Uterus (tissue), 4 donors: Measurements from ENCODE around the gene GTF2A1. TPM values are rescaled to one million over a fixed set of nuclear protein-coding genes. Genes with fewer than 3 reads are reported as not detected.

Source experiments
- DNase-seq, 2 donors: peaks; one replicate each; pipeline ENCODE4 v3.0.0-alpha.2; 2019 to 2020
- H3K27ac ChIP-seq, 2 donors: fragments of 200-600 bp; sonication (generic); 1 replicate in 1 of 2; 2 replicates in 1 of 2; pipeline ENCODE4 v1.5.1; 2016 to 2018
- H3K27me3 ChIP-seq, 2 donors: fragments of 200-600 bp; sonication (generic); one replicate each; pipeline ENCODE4 v1.5.1; 2018 to 2019; ENCODE audit warnings: control low read depth in 1 of 2
- H3K36me3 ChIP-seq, 2 donors: fragments of 200-600 bp; sonication (generic); one replicate each; pipeline ENCODE4 v1.5.1; 2019; ENCODE audit warnings: control low read depth in 1 of 2
- H3K4me1 ChIP-seq, 2 donors: fragments of 200-600 bp; sonication (generic); one replicate each; pipeline ENCODE4 v1.5.1; 2018 to 2019; ENCODE audit warnings: control low read depth in 1 of 2
- H3K4me3 ChIP-seq, 2 donors: fragments of 200-600 bp; sonication (generic); 1 replicate in 1 of 2; 2 replicates in 1 of 2; pipeline ENCODE4 v1.5.1; 2018 to 2019; ENCODE audit warnings: mild to moderate bottlenecking in 1 of 2
- H3K9me3 ChIP-seq, 2 donors: fragments of 200-600 bp; sonication (generic); one replicate each; pipeline ENCODE4 v1.5.1; 2019; ENCODE audit warnings: control low read depth in 1 of 2
- CTCF ChIP-seq, 4 experiments: fragments of 200-600 bp in 2 of 4; fragments of 450-650 bp in 2 of 4; sonication (generic) in 2 of 4; IDR thresholded peaks; one replicate each; pipeline ENCODE4 v1.5.1; 2016 to 2019; ENCODE audit warnings: antibody characterized with exemption in 4 of 4, mild to moderate bottlenecking in 2 of 4, moderate library complexity in 1 of 4
- POLR2A ChIP-seq, 2 donors: fragments of 450-650 bp; IDR thresholded peaks; one replicate each; pipeline ENCODE4 v1.6.1; 2016; ENCODE audit warnings: antibody characterized with exemption in 2 of 2, mild to moderate bottlenecking in 1 of 2, moderate library complexity in 1 of 2
- intact Hi-C: fragments of 100-400 bp; cut with DNase I; formaldehyde crosslinking; loops from one replicate; pipeline ENCODE4 v1.15.1; 2023; ENCODE audit warnings: low total_unique reads
- small RNA-seq: library from RNA; depleted of rRNA; stranded (forward); fragments of <200 nt; gene quantifications from one replicate; pipeline ENCODE3, GENCODE V24; 2016
- total RNA-seq, 4 donors: library from RNA; depleted of rRNA in 3 of 4; stranded (reverse); fragments of >200 nt in 3 of 4; gene quantifications; one replicate each; pipeline versions ENCODE4 v1.1.0 to v1.2.4, GENCODE V29; 2014 to 2023
- donor health status: DM: yes; HTN: yes; CAD: no.

The GTF2A1 gene
- total RNA-seq, 4 donors from 2014 or later = 28.2 to 52.4 (median 35.9) TPM

GRCh38 chr14:81129242-81129641 is 91.5 kb downstream of the GTF2A1 start:
- Histone ChIP-seq H3K36me3 (no peaks in the 10 kb centered on the region), H3K4me1 (no peaks in the 10 kb centered on the region), H3K27ac (no peak overlapping the region), H3K4me3 (no peak overlapping the region), H3K27me3 (no peaks in the 10 kb centered on the region), H3K9me3 (no peaks in the 10 kb centered on the region)
- intact Hi-C loops = no loop called here
- TF ChIP-seq CTCF (IDR thresholded peaks at IDR 0.05) (no peak), POLR2A (IDR thresholded peaks at IDR 0.05) (no peak)
- no peak for DNase-seq

GRCh38 chr14:81127785-81128184 is 93.0 kb downstream of the GTF2A1 start:
- Histone ChIP-seq H3K4me3 (no peak overlapping the region), H3K27ac (no peak overlapping the region), H3K36me3 (no peaks in the 10 kb centered on the region), H3K27me3 (no peaks in the 10 kb centered on the region), H3K9me3 (no peaks in the 10 kb centered on the region), H3K4me1 (no peaks in the 10 kb centered on the region)
- no peak for DNase-seq
- intact Hi-C loops = no loop called here
- no peak for TF ChIP-seq POLR2A (IDR thresholded peaks at IDR 0.05)
- no peak for TF ChIP-seq CTCF (IDR thresholded peaks at IDR 0.05)

- Histone ChIP-seq H3K4me1 (no peaks in the 10 kb centered on the region), H3K4me3 (no peak overlapping the region), H3K36me3 (no peaks in the 10 kb centered on the region), H3K9me3 (no peaks in the 10 kb centered on the region), H3K27me3 (no peaks in the 10 kb centered on the region), H3K27ac (no peak overlapping the region)
- intact Hi-C loops = no loop called here
- no peak for DNase-seq
- TF ChIP-seq POLR2A (IDR thresholded peaks at IDR 0.05) = no peak
- TF ChIP-seq CTCF (IDR thresholded peaks at IDR 0.05) = no peak
Observed at GRCh38 chr14:81125536-81125935, 95.2 kb downstream of the GTF2A1 start.

Small RNA genes within 50 kb of the gene (small RNA-seq; reads per million reads assigned to genes)
- gene DYNLL1P1 (not detected), gene SNORA79 (0.91 reads per million, percentile 43 among the genes with 10 or more reads in this experiment)

Other genes starting within 250 kb of the GTF2A1 start
- gene STON2, start 179.4 kb upstream of the GTF2A1 start, total RNA-seq = 10 to 100 TPM in 2 of 4 donors, 1 to 10 TPM in 2; 3.3 to 87.8 (median 11.0) TPM